Hepatocyte (in vitro differentiated cells): Measurements from ENCODE around the gene MAD2L1BP. TPM values are rescaled to one million over a fixed set of nuclear protein-coding genes. Genes with fewer than 3 reads are reported as not detected.
A peak's percentile ranks its signal among the peaks of the same experiment; 100 is the strongest.

Source experiments
- DNase-seq: peaks from one replicate; pipeline ENCODE4 v3.0.0-alpha.2; 2016; ENCODE audit warnings: low spot score
- H2AFZ ChIP-seq: fragments of 200-600 bp; sonication (generic); 2 replicates; pipeline ENCODE4 v1.6.0; 2016; ENCODE audit warnings: antibody characterized with exemption, mild to moderate bottlenecking
- H3K27ac ChIP-seq: fragments of 200-600 bp; sonication (generic); 2 replicates; pipeline ENCODE4 v1.5.1; 2016; ENCODE audit warnings: mild to moderate bottlenecking
- H3K27me3 ChIP-seq: fragments of 200-600 bp; sonication (generic); 2 replicates; pipeline ENCODE4 v1.6.1; 2016
- H3K36me3 ChIP-seq: fragments of 200-600 bp; sonication (generic); replicated peaks from 2 replicates; pipeline ENCODE4 v1.5.1; 2016; ENCODE audit warnings: low read depth; ENCODE audit not compliant: insufficient read depth
- H3K4me1 ChIP-seq: fragments of 200-600 bp; sonication (generic); 2 replicates; pipeline ENCODE4 v1.5.1; 2016; ENCODE audit warnings: mild to moderate bottlenecking, moderate library complexity; ENCODE audit not compliant: insufficient read depth
- H3K4me2 ChIP-seq: fragments of 200-600 bp; sonication (generic); 2 replicates; pipeline ENCODE4 v1.6.0; 2016
- H3K4me3 ChIP-seq: fragments of 200-600 bp; sonication (generic); 2 replicates; pipeline ENCODE4 v1.5.1; 2016; ENCODE audit warnings: mild to moderate bottlenecking
- H3K79me2 ChIP-seq: fragments of 200-600 bp; sonication (generic); 2 replicates; pipeline ENCODE4 v1.6.0; 2017; ENCODE audit warnings: mild to moderate bottlenecking
- H3K9me2 ChIP-seq: fragments of 200-600 bp; sonication (generic); replicated peaks from 2 replicates; pipeline ENCODE4 v1.6.0; 2017; ENCODE audit warnings: mild to moderate bottlenecking; ENCODE audit not compliant: insufficient read depth
- H3K9me3 ChIP-seq: fragments of 200-600 bp; sonication (generic); 2 replicates; pipeline ENCODE4 v1.5.1; 2016; ENCODE audit warnings: low read depth, mild to moderate bottlenecking
- H4K20me1 ChIP-seq: fragments of 200-600 bp; sonication (generic); 2 replicates; pipeline ENCODE4 v1.6.0; 2016; ENCODE audit warnings: mild to moderate bottlenecking; ENCODE audit not compliant: insufficient read depth, poor library complexity, severe bottlenecking
- CTCF ChIP-seq: fragments of 200-600 bp; sonication (generic); IDR thresholded peaks from 2 replicates; pipeline ENCODE4 v1.5.1; 2016; ENCODE audit warnings: antibody characterized with exemption, mild to moderate bottlenecking; ENCODE audit not compliant: poor library complexity
- EZH2 ChIP-seq: fragments of 200-600 bp; sonication (generic); IDR thresholded peaks from 2 replicates; pipeline ENCODE4 v1.6.1; 2016; ENCODE audit warnings: antibody characterized with exemption, mild to moderate bottlenecking, borderline replicate concordance
- EZH2phosphoT487 ChIP-seq: fragments of 200-600 bp; sonication (generic); IDR thresholded peaks from one replicate; pipeline ENCODE4 v1.6.1; 2018; ENCODE audit warnings: antibody characterized with exemption, mild to moderate bottlenecking, low read depth, moderate library complexity; ENCODE audit not compliant: unreplicated experiment, severe bottlenecking
- WGBS: methylation state at CpG from one replicate; pipeline ENCODE4 v1.1.6; 2016; ENCODE audit warnings: low lambda C conversion rate; ENCODE audit errors: missing lambda C conversion rate; 5-methylcytosine and 5-hydroxymethylcytosine counted together
- polyA plus RNA-seq: library from polyadenylated mRNA; unstranded; fragments of >200 nt; fragmentation: Nextera tagmentation; extraction: Ambion mirVana; gene quantifications from 2 replicates; pipeline ENCODE4 v1.2.1, GENCODE V29; 2016
- total RNA-seq: library from RNA; depleted of rRNA; stranded (reverse); fragments of >200 nt; gene quantifications from 2 replicates; pipeline ENCODE4 v1.2.3, GENCODE V29; 2014

MAD2L1BP gene
- total and polyA plus RNA-seq, 2 experiments from 2014 or later, result 32.1 to 47.6 TPM

DNA sequence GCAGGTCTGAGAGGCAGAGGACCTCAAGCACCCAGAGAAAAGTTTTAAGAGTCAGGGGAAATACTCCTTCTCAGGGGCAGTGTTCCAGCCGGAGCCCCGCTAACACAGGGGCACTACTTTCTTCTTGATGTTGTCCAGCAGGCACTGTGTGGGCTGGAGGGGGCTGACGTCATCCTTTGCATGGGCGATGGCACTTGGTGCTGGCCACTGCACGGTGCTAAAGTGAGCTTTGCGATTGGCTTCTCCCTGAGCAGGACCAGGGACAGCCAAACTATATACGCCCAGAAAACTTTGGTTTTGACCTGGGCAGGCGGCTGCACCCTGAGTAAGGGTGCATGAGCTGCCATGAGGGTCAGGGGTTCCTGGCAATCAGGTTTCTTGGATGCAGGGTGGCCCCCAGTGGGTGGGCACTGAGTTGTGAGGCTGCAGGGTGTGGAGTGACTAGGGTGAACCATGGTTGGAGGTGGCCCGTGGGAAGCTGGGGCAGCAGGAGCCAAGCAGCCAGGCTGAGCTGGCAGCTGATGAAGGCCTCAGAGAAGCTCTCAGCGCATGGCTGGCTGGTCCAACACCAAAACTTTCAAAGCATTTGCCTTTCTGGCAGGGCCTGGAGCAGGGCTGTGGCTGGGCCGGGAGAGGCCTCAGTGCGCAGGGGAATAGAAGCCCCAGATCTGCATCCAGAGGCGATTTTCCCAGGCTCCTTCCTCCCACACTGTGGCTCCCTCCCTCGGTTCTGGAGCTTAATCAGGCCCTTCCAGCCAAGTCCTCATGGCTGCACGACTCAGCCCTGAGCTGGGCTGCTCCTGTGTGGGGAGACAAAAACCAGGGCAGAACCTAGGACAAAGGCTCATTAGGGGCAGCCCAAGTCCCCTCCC is 33.6 kb downstream of the MAD2L1BP start:
- TF ChIP-seq CTCF (no peak), EZH2phosphoT487 (no peak), EZH2 (no peak)
- DNase-seq, result peak; percentile 51
- Histone ChIP-seq H3K4me2 (no peak overlapping the region), H3K27ac (peak overlapping the region; percentile 60), H3K4me1 (peaks cover 26% of the 10 kb centered on the region), H3K9me3 (no peaks in the 10 kb centered on the region), H3K36me3 (no peaks in the 10 kb centered on the region), H2AFZ (no peak overlapping the region), H3K4me3 (no peak overlapping the region), H4K20me1 (no peaks in the 10 kb centered on the region), H3K79me2 (no peaks in the 10 kb centered on the region), H3K27me3 (no peaks in the 10 kb centered on the region), H3K9me2 (no peaks in the 10 kb centered on the region)
- 72% methylated on average over 15 of the region's 15 CpGs for WGBS

DNA sequence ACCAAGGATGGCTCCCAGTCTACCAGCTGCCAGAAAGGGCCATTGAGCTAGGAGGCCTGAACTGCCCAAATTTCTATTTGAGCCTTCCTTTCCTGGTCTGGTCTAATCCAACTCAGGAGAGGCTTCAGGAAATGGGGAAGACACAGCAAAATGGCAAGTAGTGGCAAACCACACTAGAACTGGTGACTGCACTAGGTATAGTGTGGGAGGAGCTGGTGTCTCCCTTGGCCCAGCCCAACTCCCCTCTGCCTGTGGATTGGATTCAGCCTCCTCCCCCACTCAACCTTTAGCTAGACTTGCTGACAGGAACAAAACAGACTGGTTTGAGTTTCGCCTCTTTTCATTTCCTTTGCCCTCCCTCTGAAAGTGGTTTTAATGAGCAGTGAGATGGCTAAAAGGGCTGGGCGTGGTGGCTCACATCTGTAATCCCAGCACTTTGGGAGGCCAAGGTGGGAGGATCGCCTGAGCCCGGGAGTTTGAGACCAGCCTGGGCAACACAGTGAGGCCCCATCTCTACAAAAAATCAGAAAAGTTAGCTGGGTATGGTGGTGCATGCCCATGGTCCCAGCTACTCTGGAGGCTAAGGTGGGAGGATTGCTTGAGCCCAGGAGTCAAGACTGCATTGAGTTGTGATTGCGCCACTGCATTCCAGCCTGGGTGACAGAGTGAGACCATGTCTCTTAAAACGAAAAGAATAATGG is 34.4 kb downstream of the MAD2L1BP start:
- Histone ChIP-seq H2AFZ (no peak overlapping the region), H3K4me3 (no peak overlapping the region), H3K4me1 (peaks cover 26% of the 10 kb centered on the region), H3K27ac (peak overlapping the region; percentile 60), H3K27me3 (no peaks in the 10 kb centered on the region), H3K4me2 (no peak overlapping the region), H3K79me2 (no peaks in the 10 kb centered on the region), H3K9me3 (no peaks in the 10 kb centered on the region), H4K20me1 (no peaks in the 10 kb centered on the region), H3K36me3 (no peaks in the 10 kb centered on the region), H3K9me2 (no peaks in the 10 kb centered on the region)
- TF ChIP-seq CTCF, result no peak
- WGBS, result 79% methylated on average over 6 of the region's 6 CpGs
- DNase-seq, result peak; percentile 40

DNA sequence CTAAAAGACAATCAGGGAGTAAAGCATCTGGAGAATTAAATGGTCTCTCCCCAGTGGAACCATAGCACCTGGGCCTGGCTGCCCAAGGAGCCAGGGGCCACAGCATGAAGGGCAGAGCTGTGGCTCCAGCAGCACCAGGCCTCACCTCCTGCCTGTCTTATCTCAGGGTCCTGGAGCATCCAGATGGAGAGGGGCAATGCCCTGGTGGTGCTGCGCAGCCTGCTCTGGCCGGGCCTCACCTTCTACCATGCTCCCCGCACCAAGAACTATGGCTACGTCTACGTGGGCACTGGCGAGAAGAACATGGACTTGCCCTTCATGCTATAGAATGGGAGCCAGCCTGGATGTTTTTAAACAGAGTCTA is 35.0 kb downstream of the MAD2L1BP start:
- Histone ChIP-seq H4K20me1 (no peaks in the 10 kb centered on the region), H3K36me3 (no peaks in the 10 kb centered on the region)
- WGBS, result 98% methylated on average over 6 of the region's 6 CpGs

More for the DNA sequence above, 35.0 kb downstream of the MAD2L1BP start:
- no peak for TF ChIP-seq EZH2phosphoT487
- no peak for TF ChIP-seq EZH2
- no peak for TF ChIP-seq CTCF
- no peak overlapping the region for H2AFZ ChIP-seq
- no peaks in the 10 kb centered on the region for H3K9me2 ChIP-seq
- H3K4me2 ChIP-seq, result no peak overlapping the region
- DNase-seq, result no peak
- no peaks in the 10 kb centered on the region for H3K27me3 ChIP-seq
- H3K79me2 ChIP-seq, result no peaks in the 10 kb centered on the region
- H3K27ac ChIP-seq, result peak overlapping the region; percentile 60
- no peaks in the 10 kb centered on the region for H3K9me3 ChIP-seq
- no peak overlapping the region for H3K4me3 ChIP-seq
- peaks cover 26% of the 10 kb centered on the region for H3K4me1 ChIP-seq
